Erythroblast (primary cell): Measurements from ENCODE around the gene ERMARD.

Experiments
- GATA1 ChIP-seq: IDR thresholded peaks from 2 replicates; pipeline ENCODE4 v1.6.1; 2011; ENCODE audit warnings: low read depth, mild to moderate bottlenecking, control low read depth, low read length, moderate library complexity
- POLR2A ChIP-seq: IDR thresholded peaks from 2 replicates; pipeline ENCODE4 v1.6.1; 2011; ENCODE audit warnings: mild to moderate bottlenecking, low read length

- TF ChIP-seq POLR2A: no peak
- no peak for TF ChIP-seq GATA1
These were observed 48.6 kb upstream of the ERMARD start for GRCh38 chr6:169702840-169703246.
